Measurements from ENCODE around the gene RGS7BP. TPM values are rescaled to one million over a fixed set of nuclear protein-coding genes. Genes with fewer than 3 reads are reported as not detected.

RGS7BP gene
- total and polyA plus RNA-seq, 4 donors, result 0.04 to 3.3 (median 1.4) TPM

- Histone ChIP-seq H3K27me3 (ENCODE audit: control insufficient read depth in 3 of 3, insufficient read depth in 3 of 3, low read length in 2 of 3) (no peaks in the 10 kb centered on the region), H3K9ac (ENCODE audit: insufficient read depth in 1 of 2, low read length in 2 of 2) (no peak overlapping the region), H3K27ac (ENCODE audit: low read depth in 1 of 2, low read length in 1 of 2) (no peak overlapping the region), H3K36me3 (ENCODE audit: control insufficient read depth in 4 of 4, insufficient read depth in 4 of 4, low read length in 4 of 4) (no peaks in the 10 kb centered on the region), H3K9me3 (ENCODE audit: control insufficient read depth in 4 of 4, insufficient read depth in 3 of 4, low read length in 3 of 4) (no peaks in the 10 kb centered on the region), H3K4me1 (ENCODE audit: control insufficient read depth in 5 of 5, insufficient read depth in 5 of 5, low read length in 5 of 5) (peaks cover 0 to 20% (median 0%) of the 10 kb centered on the region in 5 donors), H3K4me3 (no peak overlapping the region)
- peak; percentile 65 for ATAC-seq (ENCODE audit: insufficient read depth, low FRiP score)
- WGBS, 2 donors, result 43 to 44% methylated on average over 3 of the region's 3 CpGs
- DNase-seq, result peak; percentile 64 to 89 (median 78)
- TF ChIP-seq, protein P1, sequence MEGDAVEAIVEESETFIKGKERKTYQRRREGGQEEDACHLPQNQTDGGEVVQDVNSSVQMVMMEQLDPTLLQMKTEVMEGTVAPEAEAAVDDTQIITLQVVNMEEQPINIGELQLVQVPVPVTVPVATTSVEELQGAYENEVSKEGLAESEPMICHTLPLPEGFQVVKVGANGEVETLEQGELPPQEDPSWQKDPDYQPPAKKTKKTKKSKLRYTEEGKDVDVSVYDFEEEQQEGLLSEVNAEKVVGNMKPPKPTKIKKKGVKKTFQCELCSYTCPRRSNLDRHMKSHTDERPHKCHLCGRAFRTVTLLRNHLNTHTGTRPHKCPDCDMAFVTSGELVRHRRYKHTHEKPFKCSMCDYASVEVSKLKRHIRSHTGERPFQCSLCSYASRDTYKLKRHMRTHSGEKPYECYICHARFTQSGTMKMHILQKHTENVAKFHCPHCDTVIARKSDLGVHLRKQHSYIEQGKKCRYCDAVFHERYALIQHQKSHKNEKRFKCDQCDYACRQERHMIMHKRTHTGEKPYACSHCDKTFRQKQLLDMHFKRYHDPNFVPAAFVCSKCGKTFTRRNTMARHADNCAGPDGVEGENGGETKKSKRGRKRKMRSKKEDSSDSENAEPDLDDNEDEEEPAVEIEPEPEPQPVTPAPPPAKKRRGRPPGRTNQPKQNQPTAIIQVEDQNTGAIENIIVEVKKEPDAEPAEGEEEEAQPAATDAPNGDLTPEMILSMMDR (IDR thresholded peaks at IDR 0.05; ENCODE audit: control extremely low read depth, extremely low read depth), result no peak
Measured at GRCh38 chr5:64632251-64632650, 126.4 kb downstream of the RGS7BP start.

DNA sequence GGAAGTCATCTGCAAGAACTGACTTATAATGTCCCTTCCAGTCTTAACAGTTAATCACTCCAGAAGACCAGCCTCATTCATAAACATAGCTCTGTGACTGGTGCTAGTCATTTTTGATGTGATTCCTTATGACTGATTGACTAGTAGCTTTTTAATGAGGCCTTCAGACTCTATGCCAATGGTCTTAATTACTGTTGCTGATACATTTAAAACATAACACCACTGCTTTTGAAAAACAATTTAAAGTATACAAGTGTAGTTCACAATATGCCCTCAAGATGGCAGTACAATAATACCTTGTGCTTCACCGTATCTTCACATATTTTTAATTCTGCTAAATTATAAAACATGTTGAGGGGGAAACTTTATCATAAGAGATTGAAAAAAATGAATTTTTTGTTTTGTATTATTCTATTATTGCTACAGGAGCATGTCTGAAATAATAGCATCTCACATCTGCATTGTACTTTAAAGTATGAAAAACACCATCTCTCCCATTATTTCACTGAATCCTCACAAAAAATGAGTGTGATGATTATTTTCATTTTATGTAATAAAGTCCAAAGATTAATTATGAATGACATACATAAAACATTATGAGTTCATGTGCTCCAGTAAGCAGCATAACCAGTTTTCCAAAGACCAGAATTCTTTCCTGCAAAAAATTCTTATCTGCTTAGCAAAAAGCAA is 129.3 kb downstream of the RGS7BP start:
- Histone ChIP-seq H3K27me3 (ENCODE audit: control insufficient read depth in 3 of 3, insufficient read depth in 3 of 3, low read length in 2 of 3) (no peaks in the 10 kb centered on the region), H3K36me3 (ENCODE audit: control insufficient read depth in 4 of 4, insufficient read depth in 4 of 4, low read length in 4 of 4) (no peaks in the 10 kb centered on the region), H3K4me3 (no peak overlapping the region), H3K9me3 (ENCODE audit: control insufficient read depth in 4 of 4, insufficient read depth in 3 of 4, low read length in 3 of 4) (no peaks in the 10 kb centered on the region), H3K4me1 (ENCODE audit: control insufficient read depth in 5 of 5, insufficient read depth in 5 of 5, low read length in 5 of 5) (peaks cover 0 to 20% (median 0%) of the 10 kb centered on the region in 5 donors), H3K9ac (ENCODE audit: insufficient read depth in 1 of 2, low read length in 2 of 2) (no peak overlapping the region), H3K27ac (ENCODE audit: low read depth in 1 of 2, low read length in 1 of 2) (no peak overlapping the region)
- DNase-seq, result peak in 2 of 3 donors; percentile 75 to 79
- ATAC-seq (ENCODE audit: insufficient read depth, low FRiP score), result peak; percentile 43
- WGBS, 2 donors, result 0 to 1% methylated on average over 1 of the region's 1 CpG
- TF ChIP-seq, protein P1 (IDR thresholded peaks at IDR 0.05; ENCODE audit: control extremely low read depth, extremely low read depth), result peak; percentile 41

GRCh38 chr5:64637144-64637543 is 131.3 kb downstream of the RGS7BP start:
- Histone ChIP-seq H3K4me3 (no peak overlapping the region), H3K27ac (ENCODE audit: low read depth in 1 of 2, low read length in 1 of 2) (no peak overlapping the region), H3K36me3 (ENCODE audit: control insufficient read depth in 4 of 4, insufficient read depth in 4 of 4, low read length in 4 of 4) (no peaks in the 10 kb centered on the region), H3K9me3 (ENCODE audit: control insufficient read depth in 4 of 4, insufficient read depth in 3 of 4, low read length in 3 of 4) (no peaks in the 10 kb centered on the region), H3K9ac (ENCODE audit: insufficient read depth in 1 of 2, low read length in 2 of 2) (no peak overlapping the region), H3K4me1 (ENCODE audit: control insufficient read depth in 5 of 5, insufficient read depth in 5 of 5, low read length in 5 of 5) (peaks cover 0 to 12% (median 0%) of the 10 kb centered on the region in 5 donors), H3K27me3 (ENCODE audit: control insufficient read depth in 3 of 3, insufficient read depth in 3 of 3, low read length in 2 of 3) (no peaks in the 10 kb centered on the region)
- TF ChIP-seq, protein P1 (IDR thresholded peaks at IDR 0.05; ENCODE audit: control extremely low read depth, extremely low read depth), result no peak
- 31 to 53% methylated on average over 9 of the region's 9 CpGs for WGBS, 2 donors
- DNase-seq, result no peak
- no peak for ATAC-seq (ENCODE audit: insufficient read depth, low FRiP score)
